ENCODE results near the gene IL6R.
"Not testable (repeated sequence)": the region's sequence is repeated elsewhere in the genome, so short reads cannot be mapped to it uniquely, and the experiment has no call there.

Gene IL6R
- total RNA-seq = 46.5 to 47.3 reads per million in 2 donors

DNA sequence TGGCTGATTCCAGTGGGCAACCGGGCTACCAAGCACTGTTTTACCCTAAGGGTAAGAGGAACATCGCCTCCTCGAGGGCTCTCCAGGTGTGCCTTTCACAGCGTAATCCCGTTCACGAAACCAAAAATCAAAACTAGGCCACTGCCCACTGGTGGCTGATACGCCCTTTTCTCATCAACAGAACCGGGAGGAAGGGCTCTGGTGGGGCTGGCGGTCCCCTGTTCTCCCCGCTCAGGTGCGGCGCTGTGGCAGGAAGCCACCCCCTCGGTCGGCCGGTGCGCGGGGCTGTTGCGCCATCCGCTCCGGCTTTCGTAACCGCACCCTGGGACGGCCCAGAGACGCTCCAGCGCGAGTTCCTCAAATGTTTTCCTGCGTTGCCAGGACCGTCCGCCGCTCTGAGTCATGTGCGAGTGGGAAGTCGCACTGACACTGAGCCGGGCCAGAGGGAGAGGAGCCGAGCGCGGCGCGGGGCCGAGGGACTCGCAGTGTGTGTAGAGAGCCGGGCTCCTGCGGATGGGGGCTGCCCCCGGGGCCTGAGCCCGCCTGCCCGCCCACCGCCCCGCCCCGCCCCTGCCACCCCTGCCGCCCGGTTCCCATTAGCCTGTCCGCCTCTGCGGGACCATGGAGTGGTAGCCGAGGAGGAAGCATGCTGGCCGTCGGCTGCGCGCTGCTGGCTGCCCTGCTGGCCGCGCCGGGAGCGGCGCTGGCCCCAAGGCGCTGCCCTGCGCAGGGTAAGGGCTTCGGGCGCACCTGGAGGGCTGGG is at the start of gene IL6R:
Gene IL6R, plus strand, starts transcription at position 360 of the 763 bp plus-strand sequence. Its CDS starts 287 bp downstream, at position 647.
- peak; percentile 36 for DNase-seq

DNA sequence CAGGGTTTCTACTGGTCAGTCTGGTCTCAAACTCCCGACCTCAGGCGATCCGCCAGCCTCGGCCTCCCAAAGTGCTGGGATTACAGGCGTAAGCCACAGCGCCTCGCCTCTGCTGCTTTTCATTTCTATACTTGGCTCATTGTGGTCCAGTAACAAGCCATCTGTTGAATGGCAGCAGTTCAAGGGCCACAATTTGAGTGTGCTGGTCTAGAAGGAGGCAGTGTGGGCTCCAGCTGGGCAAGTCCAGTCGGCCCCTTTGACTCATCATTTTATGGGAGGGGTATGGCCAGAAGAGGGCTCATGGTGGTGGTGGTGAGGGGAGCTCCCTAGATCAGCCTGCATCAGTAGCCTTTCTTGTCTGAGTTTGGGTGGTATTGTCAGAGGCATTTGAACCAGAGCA is 46.6 kb upstream of the IL6R start:
- no peak for DNase-seq

DNA sequence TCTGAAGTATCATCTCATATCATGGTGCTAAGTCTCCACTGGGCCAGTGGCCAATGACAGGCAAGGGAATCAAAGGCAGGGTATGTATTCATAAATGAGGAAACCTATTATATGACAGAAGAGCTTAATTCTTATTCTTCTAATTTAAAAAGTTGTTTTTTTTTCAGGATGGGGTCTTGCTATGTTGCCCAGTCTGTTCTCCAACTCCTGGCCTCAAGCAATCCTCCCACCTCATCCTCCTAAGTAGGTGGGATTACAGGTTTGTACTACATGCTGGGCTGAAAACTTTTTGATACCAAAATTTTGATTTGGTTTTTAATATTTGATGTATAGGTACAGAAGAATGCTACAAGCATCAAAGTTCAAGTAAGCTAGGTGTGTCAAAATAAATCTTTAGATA is 44.9 kb upstream of the IL6R start:
- DNase-seq = no peak

DNA sequence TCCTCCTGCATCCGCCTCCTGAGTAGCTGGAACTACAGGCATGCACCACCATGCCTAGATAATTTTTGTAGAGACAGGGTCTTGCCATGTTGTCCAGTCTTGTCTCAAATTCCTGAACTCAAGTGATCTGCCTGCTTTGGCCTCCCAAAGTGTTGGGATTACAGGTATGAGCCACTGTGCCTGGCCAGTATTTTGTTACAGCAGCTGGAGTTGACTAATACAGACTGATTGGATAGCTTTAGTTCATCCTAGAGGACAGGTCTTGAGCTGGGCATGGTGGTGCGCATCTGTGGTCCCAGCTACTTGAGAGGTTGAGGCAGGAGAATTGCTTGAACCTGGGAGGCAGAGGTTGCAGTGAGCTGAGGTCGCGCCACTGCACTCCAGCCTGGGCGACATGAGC is 44.3 kb upstream of the IL6R start:
- not testable (repeated sequence) for DNase-seq

- no peak for DNase-seq
These were observed 43.8 kb upstream of the IL6R start for GRCh38 chr1:154361357-154361756.

DNA sequence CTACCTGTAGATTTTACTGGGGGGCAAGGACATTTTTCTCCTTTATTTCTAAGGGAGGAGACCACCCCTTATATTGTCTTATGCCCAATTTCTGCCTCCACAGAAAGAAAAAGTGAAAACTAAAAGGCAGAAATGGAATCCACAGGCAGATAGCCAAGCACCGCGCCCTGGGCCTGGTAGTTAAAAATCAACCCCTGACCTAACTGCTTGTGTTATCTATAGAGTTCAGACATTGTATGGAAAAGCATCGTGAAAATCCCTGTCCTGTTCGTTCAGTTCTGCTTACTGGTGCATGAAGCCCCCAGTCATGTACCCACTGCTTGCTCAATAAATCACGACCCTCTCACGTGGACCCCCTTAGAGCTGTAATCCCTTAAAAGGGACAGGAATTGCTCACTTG is 33.7 kb upstream of the IL6R start:
- no peak for DNase-seq

GRCh38 chr1:154373777-154374357 is 31.3 kb upstream of the IL6R start:
- DNase-seq = not testable (repeated sequence)

- DNase-seq = no peak
These were observed 25.8 kb upstream of the IL6R start for GRCh38 chr1:154379301-154379700.

DNA sequence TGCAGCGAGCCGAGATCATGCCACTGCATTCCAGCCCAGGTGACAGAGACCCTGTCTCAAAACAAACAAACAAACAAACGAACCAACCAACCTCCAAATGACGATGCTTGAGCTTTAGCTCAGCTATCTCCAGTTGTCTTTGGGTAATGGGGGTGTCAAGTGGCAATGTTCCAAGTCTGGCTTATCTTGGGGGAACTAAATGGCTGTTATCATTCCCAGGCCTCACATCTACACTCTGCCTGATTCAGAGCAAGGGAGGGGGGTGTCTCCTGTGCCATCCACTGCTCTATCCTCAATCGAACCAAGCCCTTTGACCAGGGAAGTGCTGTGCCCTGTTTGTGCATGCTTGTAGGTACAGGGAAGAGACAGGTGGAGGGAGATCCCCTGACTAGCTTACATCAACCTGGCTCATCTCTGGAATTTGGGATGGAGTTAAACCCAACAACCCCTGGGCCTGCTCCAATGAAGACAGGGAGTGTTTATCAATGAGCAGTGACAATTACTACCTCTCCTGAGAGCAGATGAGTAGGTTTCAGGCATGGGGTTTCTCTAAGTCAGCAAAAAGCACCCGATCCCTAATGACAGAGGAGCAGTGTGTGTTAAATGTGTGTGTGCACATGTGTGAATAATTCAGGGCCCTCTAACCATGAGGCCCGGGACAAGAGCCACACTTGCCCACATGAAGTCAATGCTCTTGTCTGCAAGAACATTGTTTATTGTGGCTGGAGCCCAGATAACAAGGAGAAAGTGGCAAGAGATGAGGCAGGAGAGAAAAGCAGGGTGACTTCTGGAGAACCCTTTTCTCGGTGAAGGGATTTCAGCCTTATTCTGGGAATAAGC is 20.3 kb upstream of the IL6R start:
- DNase-seq = no peak

DNA sequence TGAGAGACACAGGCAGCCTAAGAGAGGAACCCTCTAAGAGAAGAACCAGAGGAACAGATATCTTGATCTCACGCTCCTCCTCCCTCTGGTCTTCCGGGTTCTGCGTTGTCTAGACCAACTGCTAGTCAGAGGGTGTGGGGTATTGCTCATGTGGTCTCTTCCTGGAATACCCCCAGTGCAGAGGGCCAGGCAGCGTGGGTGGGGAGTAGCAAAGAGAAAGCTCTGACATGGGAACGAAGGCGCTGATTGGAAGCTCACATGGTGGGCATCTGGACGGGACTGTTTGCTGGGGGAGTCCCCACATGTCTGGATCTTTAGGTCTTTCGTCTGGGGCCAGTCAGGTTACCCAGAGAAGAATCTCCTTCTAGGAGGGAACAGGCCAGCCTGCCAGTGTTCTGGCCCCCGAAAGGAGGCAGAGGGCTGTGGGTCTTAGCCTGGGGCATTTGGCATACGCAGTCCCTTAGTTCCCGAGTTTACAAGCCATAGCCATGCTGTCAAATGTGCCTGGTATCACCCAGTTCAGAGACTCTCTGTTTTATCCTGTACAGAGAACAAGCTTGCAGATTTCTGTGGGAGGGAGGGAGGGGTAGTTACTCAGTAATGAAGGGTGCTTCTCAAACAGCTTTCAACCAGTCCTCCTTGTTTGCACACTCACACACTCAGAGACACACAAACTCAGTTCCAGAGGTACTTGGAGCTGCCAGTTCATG is 18.3 kb upstream of the IL6R start:
- no peak for DNase-seq

GRCh38 chr1:154391086-154391770 is 13.9 kb upstream of the IL6R start:
- DNase-seq = no peak

- DNase-seq = no peak
These were observed 7.0 kb upstream of the IL6R start for GRCh38 chr1:154398141-154398540.

DNA sequence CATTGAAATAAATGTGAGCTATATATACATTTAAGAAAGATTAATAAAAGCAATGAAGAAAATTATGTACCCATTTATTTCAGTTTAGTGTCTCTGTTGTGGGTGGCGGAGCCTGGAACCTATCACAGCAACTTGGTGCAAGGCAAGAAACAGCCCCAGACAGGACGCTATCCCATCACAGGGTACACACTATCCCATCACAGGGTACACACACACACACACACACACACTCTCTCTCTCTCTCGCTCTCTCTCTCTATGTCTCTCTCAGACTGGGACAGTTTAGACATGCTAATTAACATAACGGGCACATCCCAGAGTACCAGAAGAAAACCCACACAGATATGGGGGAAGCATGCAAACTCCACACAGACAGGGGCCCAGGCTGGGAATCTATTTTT is 6.5 kb upstream of the IL6R start:
- no peak for DNase-seq

- no peak for DNase-seq
These were observed 4.8 kb upstream of the IL6R start for GRCh38 chr1:154400381-154400801.

DNA sequence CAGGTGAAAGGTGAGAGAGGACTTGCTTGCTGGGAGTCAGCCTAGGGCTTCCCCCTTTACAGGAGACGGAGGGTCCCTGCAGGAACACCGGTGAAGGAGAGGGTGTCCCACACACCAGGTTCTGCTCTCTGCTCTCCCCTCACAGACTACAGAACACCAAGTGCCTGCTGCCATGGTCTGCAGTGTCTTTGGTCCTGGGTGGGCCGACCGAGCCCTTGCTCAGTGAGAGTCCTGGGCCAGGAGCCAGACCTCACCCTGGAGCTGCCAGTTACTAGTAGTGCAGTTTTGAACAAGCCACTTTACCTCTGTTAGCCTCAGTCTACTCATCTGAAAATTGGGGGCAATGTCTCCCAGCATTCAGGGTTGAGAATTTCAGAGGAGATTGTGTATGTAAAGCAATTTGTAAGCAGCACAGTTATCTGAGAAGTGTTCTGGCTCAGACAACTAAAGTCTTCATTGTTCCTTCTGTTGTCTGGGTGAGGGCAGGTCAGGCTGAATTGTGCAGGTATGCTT is 2.7 kb upstream of the IL6R start:
- no peak for DNase-seq

- DNase-seq = no peak
These were observed 1.7 kb upstream of the IL6R start for GRCh38 chr1:154403261-154403943.

DNA sequence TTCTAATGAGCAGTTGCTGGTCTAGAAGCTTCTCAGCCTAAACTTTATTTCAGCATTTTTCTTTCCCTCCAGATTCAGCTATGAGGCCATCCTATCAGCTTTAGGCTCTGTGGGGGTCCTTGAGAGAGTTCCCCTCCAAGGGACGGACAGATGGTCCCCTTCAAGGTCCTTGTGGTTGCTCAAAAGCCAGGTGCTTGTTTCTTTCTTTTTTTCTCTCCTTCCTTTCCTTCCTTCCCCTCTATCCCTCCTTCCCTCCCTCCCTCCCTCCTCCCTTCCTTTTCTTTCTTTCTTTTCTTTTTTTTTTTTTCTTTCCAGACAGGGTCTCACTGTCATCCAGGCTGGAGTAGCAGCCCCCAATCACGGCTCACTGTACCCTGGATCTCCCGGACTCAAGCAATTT is 1.2 kb upstream of the IL6R start:
- DNase-seq = no peak

GRCh38 chr1:154404511-154404931 is 622 bp upstream of the IL6R start:
- no peak for DNase-seq

- DNase-seq = no peak
These were observed 816 bp downstream of the IL6R start for GRCh38 chr1:154405747-154406571.

DNA sequence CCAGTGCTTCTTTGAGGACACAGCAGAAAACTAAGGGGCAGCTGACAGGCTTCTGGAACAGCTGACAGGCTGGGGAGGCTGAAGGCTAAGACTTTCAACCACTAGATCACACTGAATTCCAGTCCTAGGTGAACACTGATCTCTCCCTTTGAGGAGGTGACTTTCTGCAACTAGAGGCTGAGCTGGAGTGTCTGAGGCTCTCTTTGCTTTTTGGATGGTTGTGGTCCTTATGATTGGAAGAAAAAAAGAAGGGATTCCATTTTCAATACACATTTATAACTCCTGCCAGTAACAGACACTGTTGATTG is 1.4 kb downstream of the IL6R start:
- no peak for DNase-seq

- no peak for DNase-seq
These were observed 1.7 kb downstream of the IL6R start for GRCh38 chr1:154406886-154407197.
